Measurements from ENCODE around the gene EIF3I.

EIF3I gene

DNA sequence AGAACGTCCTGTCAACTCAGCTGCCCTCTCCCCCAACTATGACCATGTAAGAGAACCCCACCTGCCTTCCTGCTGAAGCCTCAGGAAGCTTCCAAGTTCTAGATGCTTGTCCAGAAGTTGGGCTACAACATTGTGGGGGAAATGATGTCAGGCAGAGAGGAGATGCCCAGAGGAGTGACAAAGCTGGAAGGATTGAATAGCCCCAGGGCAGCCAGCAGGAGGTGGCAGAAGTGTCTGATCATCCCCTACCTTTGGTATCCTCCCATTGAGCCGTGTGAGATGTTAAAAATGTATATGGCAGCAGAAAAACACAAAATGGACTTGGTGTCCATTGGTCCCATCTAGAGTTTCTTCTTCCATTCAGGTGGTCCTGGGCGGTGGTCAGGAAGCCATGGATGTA, 6.6 kb downstream of the EIF3I start:
- H3K27ac ChIP-seq, result no peak overlapping the region
- H3K4me3 ChIP-seq (ENCODE audit: low read depth in 1 of 2, low read length in 1 of 2), result no peak overlapping the region
- no peaks in the 10 kb centered on the region for H3K4me1 ChIP-seq (ENCODE audit: control insufficient read depth in 1 of 2, insufficient read depth in 1 of 2, low read depth in 1 of 2, low read length in 1 of 2)
- H3K27me3 ChIP-seq, result no peaks in the 10 kb centered on the region
- H3K9me3 ChIP-seq, result no peaks in the 10 kb centered on the region
- peaks cover 62% of the 10 kb centered on the region for H3K36me3 ChIP-seq
- TF ChIP-seq, protein P1, sequence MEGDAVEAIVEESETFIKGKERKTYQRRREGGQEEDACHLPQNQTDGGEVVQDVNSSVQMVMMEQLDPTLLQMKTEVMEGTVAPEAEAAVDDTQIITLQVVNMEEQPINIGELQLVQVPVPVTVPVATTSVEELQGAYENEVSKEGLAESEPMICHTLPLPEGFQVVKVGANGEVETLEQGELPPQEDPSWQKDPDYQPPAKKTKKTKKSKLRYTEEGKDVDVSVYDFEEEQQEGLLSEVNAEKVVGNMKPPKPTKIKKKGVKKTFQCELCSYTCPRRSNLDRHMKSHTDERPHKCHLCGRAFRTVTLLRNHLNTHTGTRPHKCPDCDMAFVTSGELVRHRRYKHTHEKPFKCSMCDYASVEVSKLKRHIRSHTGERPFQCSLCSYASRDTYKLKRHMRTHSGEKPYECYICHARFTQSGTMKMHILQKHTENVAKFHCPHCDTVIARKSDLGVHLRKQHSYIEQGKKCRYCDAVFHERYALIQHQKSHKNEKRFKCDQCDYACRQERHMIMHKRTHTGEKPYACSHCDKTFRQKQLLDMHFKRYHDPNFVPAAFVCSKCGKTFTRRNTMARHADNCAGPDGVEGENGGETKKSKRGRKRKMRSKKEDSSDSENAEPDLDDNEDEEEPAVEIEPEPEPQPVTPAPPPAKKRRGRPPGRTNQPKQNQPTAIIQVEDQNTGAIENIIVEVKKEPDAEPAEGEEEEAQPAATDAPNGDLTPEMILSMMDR (IDR thresholded peaks at IDR 0.05), result no peak

DNA sequence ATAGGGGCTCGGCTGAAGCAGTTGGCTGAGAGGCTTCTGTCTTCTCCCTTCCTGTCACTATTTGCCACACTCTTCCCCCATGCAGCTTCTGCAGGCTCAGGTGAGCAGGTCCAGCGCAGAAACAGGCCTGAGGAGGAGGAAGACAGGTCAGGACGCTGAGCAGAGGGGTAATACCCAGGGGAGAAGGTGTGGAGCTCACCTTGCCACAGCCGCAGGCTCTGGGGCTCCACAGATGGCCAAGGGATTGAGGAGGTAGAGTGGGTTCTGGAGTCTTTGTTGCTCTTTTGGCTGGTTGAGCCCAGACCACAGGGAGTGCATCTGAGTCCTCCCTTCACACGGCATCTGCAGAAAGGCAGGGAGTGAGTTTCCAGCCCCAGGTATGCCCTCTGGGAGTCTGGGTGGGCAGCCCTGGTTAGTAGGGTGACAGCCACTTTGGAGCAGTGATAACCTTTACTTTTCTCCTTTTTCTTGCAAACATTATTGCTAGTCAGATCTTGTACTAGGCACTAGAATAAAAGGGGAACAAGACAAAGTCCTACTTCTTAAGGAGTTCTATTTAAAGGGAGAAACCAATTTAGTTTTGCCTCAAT, 9.7 kb downstream of the EIF3I start:
- Histone ChIP-seq H3K36me3 (peaks cover 51% of the 10 kb centered on the region), H3K4me3 (ENCODE audit: low read depth in 1 of 2, low read length in 1 of 2) (no peak overlapping the region), H3K27ac (no peak overlapping the region), H3K27me3 (no peaks in the 10 kb centered on the region), H3K4me1 (ENCODE audit: control insufficient read depth in 1 of 2, insufficient read depth in 1 of 2, low read depth in 1 of 2, low read length in 1 of 2) (no peaks in the 10 kb centered on the region), H3K9me3 (no peaks in the 10 kb centered on the region)
- TF ChIP-seq, protein P1 (IDR thresholded peaks at IDR 0.05), result no peak

DNA sequence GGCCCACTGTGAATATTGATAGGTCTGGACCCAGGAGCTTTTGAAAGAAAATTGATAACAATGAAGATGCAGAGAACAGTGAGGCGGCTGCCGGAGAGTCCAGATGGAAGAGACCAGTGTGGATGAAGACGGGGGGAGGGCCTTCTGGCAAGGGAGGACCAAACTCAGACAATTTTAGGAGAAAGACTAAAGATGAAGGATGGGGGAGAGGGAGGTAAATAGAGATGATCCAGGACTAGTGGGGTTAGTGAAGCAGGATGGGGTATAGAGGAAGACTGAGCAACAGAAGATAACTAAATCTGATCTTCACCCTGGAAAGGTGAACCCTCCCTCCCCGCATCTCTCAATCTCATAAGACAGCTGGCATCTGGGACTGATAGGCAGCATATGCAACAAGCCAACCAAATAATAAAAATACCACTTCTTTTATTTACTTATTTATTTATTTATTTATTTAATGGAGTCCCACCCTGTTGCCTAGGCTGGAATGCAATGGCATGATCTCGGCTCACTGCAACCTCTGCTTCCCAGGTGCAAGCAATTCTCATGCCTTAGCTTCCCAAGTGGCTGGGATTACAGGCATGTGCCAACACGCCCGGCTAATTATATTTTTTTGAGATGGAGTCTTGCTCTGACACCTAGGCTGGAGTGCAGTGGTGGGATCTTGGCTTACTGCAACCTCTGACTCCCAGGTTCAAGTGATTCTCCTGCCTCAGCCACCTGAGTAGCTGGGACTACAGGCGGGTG, 10.5 kb downstream of the EIF3I start:
- Histone ChIP-seq H3K36me3 (peaks cover 45% of the 10 kb centered on the region), H3K4me1 (ENCODE audit: control insufficient read depth in 1 of 2, insufficient read depth in 1 of 2, low read depth in 1 of 2, low read length in 1 of 2) (no peaks in the 10 kb centered on the region), H3K27ac (no peak overlapping the region), H3K4me3 (ENCODE audit: low read depth in 1 of 2, low read length in 1 of 2) (no peak overlapping the region), H3K27me3 (no peaks in the 10 kb centered on the region), H3K9me3 (no peaks in the 10 kb centered on the region)
- TF ChIP-seq, protein P1 (IDR thresholded peaks at IDR 0.05), result no peak

- H3K36me3 ChIP-seq, result peaks cover 24% of the 10 kb centered on the region
- H3K27me3 ChIP-seq, result peaks cover 16% of the 10 kb centered on the region
- no peak overlapping the region for H3K27ac ChIP-seq
- H3K4me3 ChIP-seq (ENCODE audit: low read depth in 1 of 2, low read length in 1 of 2), result no peak overlapping the region
- TF ChIP-seq, protein P1 (IDR thresholded peaks at IDR 0.05), result no peak
- no peaks in the 10 kb centered on the region for H3K9me3 ChIP-seq
- peaks cover 0 to under 1% of the 10 kb centered on the region in 2 experiments for H3K4me1 ChIP-seq (ENCODE audit: control insufficient read depth in 1 of 2, insufficient read depth in 1 of 2, low read depth in 1 of 2, low read length in 1 of 2)
These were observed 12.6 kb downstream of the EIF3I start for GRCh38 chr1:32234792-32235191.

- TF ChIP-seq, protein P1 (IDR thresholded peaks at IDR 0.05), result no peak
- Histone ChIP-seq H3K27me3 (peaks cover 50% of the 10 kb centered on the region), H3K36me3 (no peaks in the 10 kb centered on the region), H3K4me1 (ENCODE audit: control insufficient read depth in 1 of 2, insufficient read depth in 1 of 2, low read depth in 1 of 2, low read length in 1 of 2) (peaks cover 21 to 22% of the 10 kb centered on the region in 2 experiments), H3K9me3 (no peaks in the 10 kb centered on the region), H3K27ac (no peak overlapping the region), H3K4me3 (ENCODE audit: low read depth in 1 of 2, low read length in 1 of 2) (no peak overlapping the region)
These were observed 17.1 kb downstream of the EIF3I start for GRCh38 chr1:32239337-32239736.

Measured in neutrophil (primary cell).